GM18868 (cell line): ENCODE measurements around the gene CREB5.
A peak's percentile ranks its signal among the peaks of the same experiment; 100 is the strongest.

Experiments
- ATAC-seq: cut with Tn5 transposase; IDR thresholded peaks from one replicate; pipeline ENCODE4 v1.9.1; 2021; ENCODE audit warnings: mild to moderate bottlenecking, moderate library complexity; ENCODE audit not compliant: unreplicated experiment

Gene CREB5

GRCh38 chr7:28571405-28571804 is 159.1 kb downstream of the CREB5 start:
- no peak for ATAC-seq

GRCh38 chr7:28572321-28573058 is 160.2 kb downstream of the CREB5 start:
- ATAC-seq = no peak

DNA sequence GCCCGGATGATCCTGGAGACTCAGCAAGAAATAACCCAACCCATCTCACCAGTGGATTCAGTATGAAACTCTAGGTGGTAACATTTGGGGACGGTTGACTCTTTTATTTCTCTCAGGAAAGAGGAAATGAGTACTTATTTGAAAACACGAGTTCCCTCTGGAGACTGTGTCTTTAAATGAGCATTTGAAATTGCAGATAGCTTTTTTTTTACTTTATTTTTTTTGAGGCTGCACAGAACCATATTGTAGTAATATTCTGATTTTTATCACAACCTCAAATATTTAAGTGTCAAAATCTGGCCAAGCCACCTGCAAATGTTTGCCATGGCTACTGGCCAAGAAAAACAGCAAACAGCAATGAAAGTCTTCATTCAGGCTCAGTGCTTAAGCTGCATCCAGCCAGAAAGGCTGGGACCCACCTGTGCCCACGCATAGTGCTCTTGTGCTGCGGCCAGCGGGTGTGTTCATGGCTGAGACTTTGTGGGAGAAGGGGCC is 160.8 kb downstream of the CREB5 start:
- ATAC-seq = peak; percentile 30

GRCh38 chr7:28573651-28574301 is 161.5 kb downstream of the CREB5 start:
- ATAC-seq = no peak

GRCh38 chr7:28575241-28575643 is 162.9 kb downstream of the CREB5 start:
- no peak for ATAC-seq

GRCh38 chr7:28576656-28577055 is 164.3 kb downstream of the CREB5 start:
- ATAC-seq = no peak

- ATAC-seq = no peak
Observed at GRCh38 chr7:28579571-28579970, 167.3 kb downstream of the CREB5 start.

GRCh38 chr7:28580665-28581064 is 168.3 kb downstream of the CREB5 start:
- no peak for ATAC-seq

DNA sequence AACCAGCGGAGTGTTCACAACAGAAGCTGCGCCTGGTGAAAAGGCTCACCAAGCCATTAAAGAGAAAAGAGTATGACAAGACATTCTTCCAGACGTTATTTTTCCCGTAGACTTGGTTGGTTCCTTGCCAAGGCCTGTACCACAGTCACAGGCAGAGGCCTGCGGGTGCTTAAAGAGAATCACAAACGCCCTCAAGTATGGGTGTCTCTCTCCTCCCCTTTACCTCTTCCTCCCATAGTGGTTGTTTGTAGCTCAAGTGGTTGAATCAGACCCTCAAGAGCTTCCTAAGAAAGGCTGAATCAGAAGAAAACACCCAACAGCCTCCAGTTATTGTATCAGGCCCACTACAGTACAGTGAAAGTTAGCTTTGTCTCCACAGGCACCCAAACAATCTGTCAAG is 169.0 kb downstream of the CREB5 start:
- ATAC-seq = no peak

DNA sequence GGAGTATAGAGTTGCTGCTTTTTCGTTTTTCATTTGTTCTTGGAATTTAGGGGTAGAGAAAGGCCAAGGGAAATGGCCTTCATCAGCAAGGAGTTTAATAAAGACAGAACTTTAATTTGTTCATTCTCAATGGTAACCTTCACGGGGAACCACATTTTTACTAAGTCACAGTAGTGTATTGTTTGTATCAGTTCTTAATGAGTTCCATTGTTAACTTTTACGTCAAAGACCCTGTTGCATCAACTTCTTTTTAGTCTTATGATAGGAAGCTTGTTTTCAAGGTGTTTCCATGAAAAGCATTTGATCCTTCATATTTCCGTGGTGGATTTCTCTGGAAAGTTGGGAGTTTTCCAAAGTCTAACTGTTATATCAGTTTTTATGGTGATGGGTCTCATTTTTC is 169.9 kb downstream of the CREB5 start:
- ATAC-seq = no peak

- no peak for ATAC-seq
Observed at GRCh38 chr7:28584235-28584634, 171.9 kb downstream of the CREB5 start.

- no peak for ATAC-seq
Observed at GRCh38 chr7:28586736-28587135, 174.4 kb downstream of the CREB5 start.

- ATAC-seq = no peak
Observed at GRCh38 chr7:28587211-28587610, 174.9 kb downstream of the CREB5 start.

DNA sequence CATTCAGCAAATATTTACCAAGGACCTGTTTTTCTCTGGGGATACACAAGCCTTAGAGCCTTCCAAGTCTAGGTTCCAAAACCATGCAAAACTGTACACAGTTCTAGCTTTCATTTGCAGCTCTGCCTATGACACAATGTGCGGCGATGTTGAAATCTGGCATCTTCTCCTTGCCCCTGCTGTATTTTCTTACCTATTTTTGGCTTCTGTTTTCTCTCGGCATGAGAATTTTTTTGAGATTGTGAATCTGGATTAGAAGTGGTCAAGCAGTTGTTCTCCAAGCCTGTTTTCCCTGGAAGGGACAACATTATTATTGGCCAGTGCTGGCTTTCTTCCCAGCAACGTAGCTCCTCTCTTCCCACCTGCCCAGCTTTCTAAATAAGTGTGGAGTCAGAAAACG is 176.3 kb downstream of the CREB5 start:
- no peak for ATAC-seq

GRCh38 chr7:28591041-28591674 is 178.8 kb downstream of the CREB5 start:
- no peak for ATAC-seq

DNA sequence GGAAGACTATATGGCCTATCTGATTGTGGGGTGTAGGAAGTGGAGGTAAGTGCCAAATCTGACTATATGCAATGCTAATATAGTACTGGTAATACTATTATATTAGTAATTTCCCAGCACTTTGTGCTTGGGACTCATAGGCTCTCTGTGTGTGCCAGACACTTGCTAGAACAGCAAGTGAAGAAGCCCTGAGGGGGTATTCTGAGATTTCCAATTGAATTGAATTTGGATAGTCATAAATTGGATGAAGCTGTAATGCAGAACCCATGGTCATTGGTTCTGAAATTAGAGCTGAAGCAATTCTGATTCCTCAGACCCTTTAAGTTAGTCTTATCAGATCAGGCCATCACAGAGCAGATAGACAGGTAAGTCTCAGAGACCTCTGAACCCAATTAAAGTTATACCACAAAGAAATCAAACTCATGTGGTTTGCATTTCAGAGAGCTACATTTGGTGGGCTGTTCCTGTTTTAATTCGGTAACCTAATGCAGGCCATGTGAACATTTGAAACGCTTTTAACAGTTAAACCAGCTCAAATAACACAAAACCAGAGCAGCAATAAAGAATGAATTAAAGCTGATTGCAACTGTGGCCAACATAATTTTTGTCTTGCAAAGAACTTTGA is 179.5 kb downstream of the CREB5 start:
- no peak for ATAC-seq

GRCh38 chr7:28592861-28593260 is 180.5 kb downstream of the CREB5 start:
- ATAC-seq = no peak

DNA sequence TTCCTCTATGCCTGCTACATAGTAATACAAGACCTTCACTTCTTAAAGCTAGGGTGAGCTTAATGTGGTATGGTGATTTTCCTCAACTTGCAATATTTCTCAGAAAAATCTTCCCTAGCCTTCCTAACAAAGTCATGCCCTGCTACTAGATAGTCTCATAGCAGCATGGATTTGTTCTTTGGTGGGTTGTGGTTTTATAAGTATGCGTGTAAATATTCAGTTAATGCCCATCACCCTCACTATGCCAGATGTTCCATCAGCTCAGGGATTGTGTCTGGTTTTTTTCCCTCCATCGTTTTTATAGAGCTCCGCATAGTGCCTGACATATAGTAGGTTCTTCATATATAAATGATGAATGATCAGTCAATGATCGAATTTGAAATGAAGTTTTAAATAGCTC is 182.8 kb downstream of the CREB5 start:
- ATAC-seq = no peak

GRCh38 chr7:28595801-28596200 is 183.5 kb downstream of the CREB5 start:
- no peak for ATAC-seq

GRCh38 chr7:28596245-28596935 is 184.1 kb downstream of the CREB5 start:
- ATAC-seq = no peak

DNA sequence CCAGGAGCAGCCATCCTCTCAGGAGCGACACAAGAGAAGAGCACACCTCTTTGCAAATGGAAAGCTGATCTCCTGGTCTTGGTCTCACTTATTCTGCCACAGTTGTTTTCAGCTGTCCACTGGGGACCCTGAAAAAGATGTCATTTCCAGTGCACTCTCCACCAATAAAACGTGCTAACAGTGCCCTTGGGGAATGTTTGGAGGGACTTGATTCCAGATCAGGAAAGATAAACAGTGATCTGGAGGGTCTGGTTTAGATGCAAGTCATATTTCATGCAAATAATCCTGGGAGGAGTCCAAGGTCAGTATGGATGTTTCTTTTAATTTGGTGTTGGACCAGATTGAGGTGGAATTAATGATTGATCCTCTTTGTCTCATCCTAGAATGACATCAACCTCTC is 185.0 kb downstream of the CREB5 start:
- no peak for ATAC-seq
